Stomach (tissue), 4 donors: ENCODE data around the gene PILRB.

Experiments
- CTCF ChIP-seq, 7 experiments: fragments of 450-650 bp in 4 of 7; fragments of 200-600 bp in 3 of 7; sonication (generic) in 3 of 7; IDR thresholded peaks; one replicate each; pipeline ENCODE4 v1.5.1; 2016 to 2019; ENCODE audit warnings: antibody characterized with exemption in 7 of 7, control low read depth in 2 of 7, mild to moderate bottlenecking in 1 of 7
- EP300 ChIP-seq: sonication (generic); formaldehyde crosslinking; IDR thresholded peaks from one replicate; pipeline ENCODE4 v1.6.1; 2017; ENCODE audit warnings: antibody characterized with exemption
- POLR2A ChIP-seq, 4 donors: fragments of 450-650 bp; IDR thresholded peaks; one replicate each; pipeline ENCODE4 v1.6.1; 2016; ENCODE audit warnings: antibody characterized with exemption in 4 of 4, control low read depth in 2 of 4, mild to moderate bottlenecking in 1 of 4, moderate library complexity in 1 of 4
- POLR2AphosphoS5 ChIP-seq, 3 donors: sonication (generic); formaldehyde crosslinking; IDR thresholded peaks; one replicate each; pipeline ENCODE4 v1.6.1; 2016; ENCODE audit warnings: antibody characterized with exemption in 3 of 3

DNA sequence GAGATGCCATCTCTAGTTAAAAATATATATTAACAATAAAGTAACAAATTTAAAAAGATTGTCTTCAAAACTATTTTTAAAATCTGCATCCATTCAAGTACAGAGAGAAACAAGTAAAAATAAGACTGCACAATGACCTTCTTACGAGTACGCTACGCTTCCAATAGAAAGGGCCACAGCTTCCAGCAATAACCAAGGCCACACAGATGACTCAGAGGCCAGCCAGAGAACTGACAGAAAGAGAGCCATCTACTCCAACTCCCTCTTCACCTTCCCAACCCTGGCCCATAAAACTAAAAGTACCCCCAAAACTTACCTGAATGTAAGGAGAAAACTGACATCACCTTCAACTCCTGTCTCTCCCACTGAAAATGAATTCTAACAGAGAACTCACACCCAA lies 42.1 kb downstream of the PILRB start:
- TF ChIP-seq CTCF (IDR thresholded peaks at IDR 0.05): no peak
- no peak for TF ChIP-seq POLR2AphosphoS5 (IDR thresholded peaks at IDR 0.05)
- TF ChIP-seq POLR2A (IDR thresholded peaks at IDR 0.05): no peak
- no peak for TF ChIP-seq EP300
